Activated CD8-positive, alpha-beta T cell treated with anti-CD3 and anti-CD28 coated beads for 36 hours (primary cell): ENCODE results near the gene PEX11G. TPM values are rescaled to one million over a fixed set of nuclear protein-coding genes. Genes with fewer than 3 reads are reported as not detected.
A peak's percentile ranks its signal among the peaks of the same experiment; 100 is the strongest.

ENCODE experiments used
- ATAC-seq: fragments of 200-7000 bp; cut with Tn5 transposase; one replicate; pipeline ENCODE4 v1.10.0; 2021; ENCODE audit warnings: mild to moderate bottlenecking, moderate library complexity
- CTCF ChIA-PET: fragments of 350-600 bp; sonication (Branson Sonifier 250); formaldehyde crosslinking; loops from one replicate; lab custom pipeline; 2021; ENCODE audit warnings: antibody characterized with exemption; lab: Charles Lee
- POLR2A ChIA-PET: fragments of 350-600 bp; sonication (Branson Sonifier 250); formaldehyde crosslinking; loops from one replicate; lab custom pipeline; 2021; ENCODE audit warnings: antibody characterized with exemption; lab: Charles Lee
- DNase-seq: peaks from one replicate; pipeline ENCODE4 v3.0.0-alpha.2; 2020
- H3K27ac Mint-ChIP-seq: one replicate; pipeline ENCODE4 v1.8.0; 2021; ENCODE audit warnings: mild to moderate bottlenecking, mixed read lengths
- H3K27me3 Mint-ChIP-seq: one replicate; pipeline ENCODE4 v1.8.0; 2021; ENCODE audit warnings: mixed read lengths
- H3K36me3 Mint-ChIP-seq: one replicate; pipeline ENCODE4 v1.8.0; 2021; ENCODE audit warnings: low read depth, mixed read lengths
- H3K4me1 Mint-ChIP-seq: one replicate; pipeline ENCODE4 v1.8.0; 2021; ENCODE audit warnings: low read depth, mixed read lengths
- H3K4me3 Mint-ChIP-seq: one replicate; pipeline ENCODE4 v1.8.0; 2021; ENCODE audit warnings: mild to moderate bottlenecking, moderate library complexity, mixed read lengths
- H3K9me3 Mint-ChIP-seq: one replicate; pipeline ENCODE4 v1.8.0; 2021; ENCODE audit warnings: mixed read lengths
- CTCF ChIP-seq: fragments of 200-600 bp; IDR thresholded peaks from one replicate; pipeline ENCODE4 v1.8.0; 2022; ENCODE audit warnings: antibody characterized with exemption, mild to moderate bottlenecking
- intact Hi-C: fragments of 100-400 bp; cut with micrococcal nuclease; formaldehyde crosslinking; loops from one replicate; pipeline ENCODE4 v1.10.0; 2022
- total RNA-seq, 2 experiments: library from RNA; stranded (reverse); gene quantifications; one replicate each; pipeline ENCODE4 v1.2.3, GENCODE V29; 2021

The PEX11G gene
- total RNA-seq, 2 experiments from 2014 or later = 1.4 to 1.5 TPM

GRCh38 chr19:7476777-7477494 is 11.9 kb downstream of the PEX11G start:
- DNase-seq (no peak), ATAC-seq (no peak)
- ChIA-PET CTCF (no interaction called here), POLR2A (no interaction called here)
- Mint-ChIP-seq H3K9me3 (no peaks in the 10 kb centered on the region), H3K27me3 (no peaks in the 10 kb centered on the region), H3K27ac (no peak overlapping the region), H3K4me1 (no peaks in the 10 kb centered on the region), H3K36me3 (no peaks in the 10 kb centered on the region), H3K4me3 (no peak overlapping the region)
- intact Hi-C loops = no loop called here
- no peak for TF ChIP-seq CTCF

- ChIA-PET POLR2A (interaction anchor here (0.9 kb wide), 2 partner anchors 8 to 12 kb away, joined by 3 read pairs; no protein-coding TSS in a partner anchor), CTCF (no interaction called here)
- ATAC-seq = no peak
- no peak for TF ChIP-seq CTCF
- DNase-seq = no peak
- H3K4me3 Mint-ChIP-seq = no peak overlapping the region
- H3K9me3 Mint-ChIP-seq = no peaks in the 10 kb centered on the region
- no peaks in the 10 kb centered on the region for H3K4me1 Mint-ChIP-seq
- no peak overlapping the region for H3K27ac Mint-ChIP-seq
- peaks cover 3% of the 10 kb centered on the region for H3K36me3 Mint-ChIP-seq
- intact Hi-C loops = no loop called here
- H3K27me3 Mint-ChIP-seq = no peaks in the 10 kb centered on the region
Measured at GRCh38 chr19:7476241-7476640, 12.6 kb downstream of the PEX11G start.

- H3K9me3 Mint-ChIP-seq = no peaks in the 10 kb centered on the region
- intact Hi-C loops = no loop called here
- H3K4me3 Mint-ChIP-seq = no peak overlapping the region
- H3K4me1 Mint-ChIP-seq = no peaks in the 10 kb centered on the region
- ChIA-PET POLR2A (interaction anchor here (0.9 kb wide), 2 partner anchors 9 to 11 kb away, joined by 3 read pairs; no protein-coding TSS in a partner anchor), CTCF (no interaction called here)
- DNase-seq (no peak), ATAC-seq (no peak)
- no peaks in the 10 kb centered on the region for H3K27me3 Mint-ChIP-seq
- H3K27ac Mint-ChIP-seq = peak overlapping the region; percentile 38
- no peak for TF ChIP-seq CTCF
- H3K36me3 Mint-ChIP-seq = peaks cover 3% of the 10 kb centered on the region
Measured at GRCh38 chr19:7475665-7476064, 13.2 kb downstream of the PEX11G start.

- DNase-seq = no peak
- peaks cover 3% of the 10 kb centered on the region for H3K36me3 Mint-ChIP-seq
- intact Hi-C loops = no loop called here
- no peak overlapping the region for H3K4me3 Mint-ChIP-seq
- ChIA-PET POLR2A (no interaction called here), CTCF (no interaction called here)
- no peak for TF ChIP-seq CTCF
- no peaks in the 10 kb centered on the region for H3K4me1 Mint-ChIP-seq
- ATAC-seq = no peak
- no peaks in the 10 kb centered on the region for H3K27me3 Mint-ChIP-seq
- H3K9me3 Mint-ChIP-seq = no peaks in the 10 kb centered on the region
- no peak overlapping the region for H3K27ac Mint-ChIP-seq
Measured at GRCh38 chr19:7471696-7472615, 16.9 kb downstream of the PEX11G start.
